HepG2 (cell line): ENCODE measurements around the gene ALB. TPM values are rescaled to one million over a fixed set of nuclear protein-coding genes. Genes with fewer than 3 reads are reported as not detected.

ENCODE experiments used
- ARID2 ChIP-seq: sonication (generic); formaldehyde crosslinking; IDR thresholded peaks from 2 replicates; pipeline ENCODE4 v1.8.1; 2022; ENCODE audit warnings: mild to moderate bottlenecking, missing genetic modification reagents, borderline replicate concordance
- CENPX ChIP-seq: sonication (generic); formaldehyde crosslinking; IDR thresholded peaks from 2 replicates; pipeline ENCODE4 v1.9.0; 2021; ENCODE audit warnings: mild to moderate bottlenecking, missing genetic modification reagents, moderate library complexity
- DNMT3B ChIP-seq: conservative IDR thresholded peaks from 2 replicates; pipeline ENCODE4 v1.6.1; 2016; ENCODE audit warnings: missing biosample characterization, control low read depth
- FOXP1 ChIP-seq, 2 experiments: fragments of 450-650 bp in 1 of 2; IDR thresholded peaks; 2 replicates each; pipeline ENCODE4 v1.6.1; 2017 to 2018; ENCODE audit warnings: antibody characterized with exemption in 1 of 2
- MTA3 ChIP-seq: sonication (generic); formaldehyde crosslinking; IDR thresholded peaks from 2 replicates; pipeline ENCODE4 v1.4.0; 2020; ENCODE audit warnings: missing genetic modification reagents
- NFRKB ChIP-seq: fragments of 450-650 bp; IDR thresholded peaks from 2 replicates; pipeline ENCODE4 v1.6.1; 2017
- PHF21A ChIP-seq: sonication (generic); formaldehyde crosslinking; IDR thresholded peaks from 2 replicates; pipeline ENCODE4 v1.5.0; 2020; ENCODE audit warnings: mild to moderate bottlenecking, missing genetic modification reagents
- SIN3B ChIP-seq: fragments of 150-350 bp; IDR thresholded peaks from 2 replicates; pipeline ENCODE4 v1.6.1; 2014; ENCODE audit warnings: low read length
- SYNCRIP ChIP-seq: fragments of 200-400 bp; formaldehyde crosslinking; IDR thresholded peaks from 2 replicates; pipeline ENCODE4 v1.6.1; 2018; ENCODE audit warnings: mild to moderate bottlenecking, low read depth, low read length; ENCODE audit not compliant: insufficient read depth
- ZNF136 ChIP-seq: sonication (generic); formaldehyde crosslinking; IDR thresholded peaks from 2 replicates; pipeline ENCODE4 v1.8.1; 2022; ENCODE audit warnings: low read depth, mild to moderate bottlenecking, moderate library complexity, missing genetic modification reagents
- ZNF234 ChIP-seq: sonication (generic); formaldehyde crosslinking; conservative IDR thresholded peaks from 2 replicates; pipeline ENCODE4 v1.5.1; 2020; ENCODE audit warnings: mild to moderate bottlenecking, missing genetic modification reagents
- ZNF274 ChIP-seq: sonication (generic); formaldehyde crosslinking; IDR thresholded peaks from 2 replicates; pipeline ENCODE4 v1.5.1; 2020; ENCODE audit warnings: mild to moderate bottlenecking, missing genetic modification reagents
- ZNF484 ChIP-seq: sonication (generic); formaldehyde crosslinking; IDR thresholded peaks from 2 replicates; pipeline ENCODE4 v1.5.1; 2020; ENCODE audit warnings: mild to moderate bottlenecking, low read depth, missing genetic modification reagents, borderline replicate concordance
- ZNF550 ChIP-seq: sonication (generic); formaldehyde crosslinking; IDR thresholded peaks from 2 replicates; pipeline ENCODE4 v1.4.0; 2020; ENCODE audit warnings: mild to moderate bottlenecking, missing genetic modification reagents, borderline replicate concordance
- ZNF552 ChIP-seq: sonication (generic); formaldehyde crosslinking; IDR thresholded peaks from 2 replicates; pipeline ENCODE4 v1.9.0; 2022; ENCODE audit warnings: missing genetic modification reagents, mild to moderate bottlenecking, borderline replicate concordance
- ZNF720 ChIP-seq: sonication (generic); formaldehyde crosslinking; IDR thresholded peaks from 2 replicates; pipeline ENCODE4 v1.4.0; 2020; ENCODE audit warnings: missing genetic modification reagents
- ZNF777 ChIP-seq: sonication (generic); formaldehyde crosslinking; IDR thresholded peaks from 2 replicates; pipeline ENCODE4 v1.4.0; 2020; ENCODE audit warnings: missing genetic modification reagents
- polyA plus RNA-seq, 8 experiments: library from polyadenylated mRNA; depleted of rRNA in 3 of 8; stranded (reverse) in 7 of 8; unstranded in 1 of 8; fragments of >200 nt; fragmentation: Illumina TruSeq in 4 of 8; extraction: Trizol in 4 of 8; gene quantifications; 2 replicates each; pipeline versions ENCODE4 v1.2.1 to v1.2.3, GENCODE V29; 2011 to 2016; ENCODE audit warnings: low read depth in 4 of 8, missing spikeins in 1 of 8, mixed read lengths in 1 of 8; ENCODE audit not compliant: insufficient read depth in 1 of 8
- total RNA-seq, 5 experiments: library from RNA; depleted of rRNA; stranded (reverse); fragments of >200 nt; fragmentation: Illumina TruSeq; extraction: Trizol; gene quantifications; 2 replicates each; pipeline ENCODE4 v1.2.3, GENCODE V29; 2016; ENCODE audit warnings: low read depth in 1 of 5
- TF ChIP-seq, protein P1 (sequence below): sonication (generic); formaldehyde crosslinking; IDR thresholded peaks from 2 replicates; pipeline ENCODE4 v1.4.0; 2020; ENCODE audit warnings: mild to moderate bottlenecking, missing genetic modification reagents
- TF ChIP-seq, protein P2 (sequence below), 2 experiments: sonication (generic) in 1 of 2; formaldehyde crosslinking in 1 of 2; IDR thresholded peaks; 2 replicates each; pipeline versions ENCODE4 v1.5.1 to v1.6.1; 2011 to 2020; ENCODE audit warnings: borderline replicate concordance in 1 of 2, low read depth in 1 of 2, low read length in 1 of 2, mild to moderate bottlenecking in 1 of 2, missing genetic modification reagents in 1 of 2, moderate library complexity in 1 of 2
- TF ChIP-seq, protein P3 (sequence below): sonication (generic); formaldehyde crosslinking; IDR thresholded peaks from 2 replicates; pipeline ENCODE4 v1.5.0; 2020; ENCODE audit warnings: mild to moderate bottlenecking, missing genetic modification reagents
- TF ChIP-seq, protein P4 (sequence below): sonication (generic); formaldehyde crosslinking; conservative IDR thresholded peaks from 2 replicates; pipeline ENCODE4 v1.4.0; 2020; ENCODE audit warnings: missing genetic modification reagents
- TF ChIP-seq, protein P5 (sequence below), 2 experiments: fragments of 450-650 bp in 1 of 2; sonication (generic) in 1 of 2; formaldehyde crosslinking; IDR thresholded peaks; 2 replicates each; pipeline versions ENCODE4 v1.5.0 to v1.8.0; 2020 to 2022; ENCODE audit warnings: mild to moderate bottlenecking in 1 of 2, missing genetic modification reagents in 1 of 2

Gene ALB
- total and polyA plus RNA-seq, 2 of the 13 experiments (the other 11 are each of a cell fraction or from before 2014, with no cell fraction given), result 22,259 to 22,625 TPM

DNA sequence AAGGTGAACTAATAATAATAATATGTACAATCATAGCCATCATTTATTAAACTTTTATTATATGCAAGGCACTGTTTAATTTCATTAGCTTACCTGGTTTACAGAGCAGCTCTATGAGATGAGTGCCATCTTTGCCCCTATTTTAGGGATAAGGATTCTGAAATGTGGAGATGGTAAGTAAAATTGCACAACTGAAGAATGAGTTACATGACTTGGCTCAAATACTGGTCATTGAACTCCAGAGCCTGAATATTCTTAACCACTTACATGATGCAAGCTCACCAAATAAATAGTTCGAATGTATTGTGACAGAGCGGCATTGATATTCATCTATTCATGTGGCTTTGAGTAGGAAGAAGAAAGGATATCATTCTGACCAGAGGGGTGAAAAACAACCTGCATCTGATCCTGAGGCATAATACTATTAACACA lies 11.7 kb downstream of the ALB start (continued):
- TF ChIP-seq FOXP1 (IDR thresholded peaks at IDR 0.05) (no peak), FOXP1 (CRISPR knock-in tag; IDR thresholded peaks at IDR 0.05) (peak; percentile 18; the same call in 1 of the 2 replicates), CENPX (CRISPR knock-in tag) (no peak), ZNF274 (CRISPR knock-in tag) (no peak), ZNF550 (CRISPR knock-in tag) (no peak), ZNF484 (CRISPR knock-in tag) (no peak), ZNF720 (no peak), ZNF234 (CRISPR knock-in tag) (0 out of 2 replicates have a peak, but pooled peaks have one; percentile 59), ZNF552 (CRISPR knock-in tag) (no peak), ZNF777 (CRISPR knock-in tag) (0 out of 2 replicates have a peak, but pooled peaks have one; percentile 14), ARID2 (CRISPR knock-in tag) (no peak), ZNF136 (CRISPR knock-in tag) (no peak), NFRKB (no peak), PHF21A (CRISPR knock-in tag) (no peak), DNMT3B (CRISPR knock-in tag) (no peak), SYNCRIP (no peak), SIN3B (no peak), MTA3 (CRISPR knock-in tag) (no peak)
- TF ChIP-seq, protein P1, sequence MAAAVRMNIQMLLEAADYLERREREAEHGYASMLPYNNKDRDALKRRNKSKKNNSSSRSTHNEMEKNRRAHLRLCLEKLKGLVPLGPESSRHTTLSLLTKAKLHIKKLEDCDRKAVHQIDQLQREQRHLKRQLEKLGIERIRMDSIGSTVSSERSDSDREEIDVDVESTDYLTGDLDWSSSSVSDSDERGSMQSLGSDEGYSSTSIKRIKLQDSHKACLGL (CRISPR knock-in tag), result no peak
- TF ChIP-seq, protein P2, sequence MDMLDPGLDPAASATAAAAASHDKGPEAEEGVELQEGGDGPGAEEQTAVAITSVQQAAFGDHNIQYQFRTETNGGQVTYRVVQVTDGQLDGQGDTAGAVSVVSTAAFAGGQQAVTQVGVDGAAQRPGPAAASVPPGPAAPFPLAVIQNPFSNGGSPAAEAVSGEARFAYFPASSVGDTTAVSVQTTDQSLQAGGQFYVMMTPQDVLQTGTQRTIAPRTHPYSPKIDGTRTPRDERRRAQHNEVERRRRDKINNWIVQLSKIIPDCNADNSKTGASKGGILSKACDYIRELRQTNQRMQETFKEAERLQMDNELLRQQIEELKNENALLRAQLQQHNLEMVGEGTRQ (IDR thresholded peaks at IDR 0.05; ENCODE audit: low read depth, low read length), result no peak
- TF ChIP-seq, protein P2 (CRISPR knock-in tag; IDR thresholded peaks at IDR 0.05; ENCODE audit: borderline replicate concordance), result no peak
- TF ChIP-seq, protein P3, sequence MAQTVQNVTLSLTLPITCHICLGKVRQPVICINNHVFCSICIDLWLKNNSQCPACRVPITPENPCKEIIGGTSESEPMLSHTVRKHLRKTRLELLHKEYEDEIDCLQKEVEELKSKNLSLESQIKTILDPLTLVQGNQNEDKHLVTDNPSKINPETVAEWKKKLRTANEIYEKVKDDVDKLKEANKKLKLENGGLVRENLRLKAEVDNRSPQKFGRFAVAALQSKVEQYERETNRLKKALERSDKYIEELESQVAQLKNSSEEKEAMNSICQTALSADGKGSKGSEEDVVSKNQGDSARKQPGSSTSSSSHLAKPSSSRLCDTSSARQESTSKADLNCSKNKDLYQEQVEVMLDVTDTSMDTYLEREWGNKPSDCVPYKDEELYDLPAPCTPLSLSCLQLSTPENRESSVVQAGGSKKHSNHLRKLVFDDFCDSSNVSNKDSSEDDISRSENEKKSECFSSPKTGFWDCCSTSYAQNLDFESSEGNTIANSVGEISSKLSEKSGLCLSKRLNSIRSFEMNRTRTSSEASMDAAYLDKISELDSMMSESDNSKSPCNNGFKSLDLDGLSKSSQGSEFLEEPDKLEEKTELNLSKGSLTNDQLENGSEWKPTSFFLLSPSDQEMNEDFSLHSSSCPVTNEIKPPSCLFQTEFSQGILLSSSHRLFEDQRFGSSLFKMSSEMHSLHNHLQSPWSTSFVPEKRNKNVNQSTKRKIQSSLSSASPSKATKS (CRISPR knock-in tag), result no peak
- TF ChIP-seq, protein P4, sequence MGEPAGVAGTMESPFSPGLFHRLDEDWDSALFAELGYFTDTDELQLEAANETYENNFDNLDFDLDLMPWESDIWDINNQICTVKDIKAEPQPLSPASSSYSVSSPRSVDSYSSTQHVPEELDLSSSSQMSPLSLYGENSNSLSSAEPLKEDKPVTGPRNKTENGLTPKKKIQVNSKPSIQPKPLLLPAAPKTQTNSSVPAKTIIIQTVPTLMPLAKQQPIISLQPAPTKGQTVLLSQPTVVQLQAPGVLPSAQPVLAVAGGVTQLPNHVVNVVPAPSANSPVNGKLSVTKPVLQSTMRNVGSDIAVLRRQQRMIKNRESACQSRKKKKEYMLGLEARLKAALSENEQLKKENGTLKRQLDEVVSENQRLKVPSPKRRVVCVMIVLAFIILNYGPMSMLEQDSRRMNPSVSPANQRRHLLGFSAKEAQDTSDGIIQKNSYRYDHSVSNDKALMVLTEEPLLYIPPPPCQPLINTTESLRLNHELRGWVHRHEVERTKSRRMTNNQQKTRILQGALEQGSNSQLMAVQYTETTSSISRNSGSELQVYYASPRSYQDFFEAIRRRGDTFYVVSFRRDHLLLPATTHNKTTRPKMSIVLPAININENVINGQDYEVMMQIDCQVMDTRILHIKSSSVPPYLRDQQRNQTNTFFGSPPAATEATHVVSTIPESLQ, result no peak
- TF ChIP-seq, protein P5, sequence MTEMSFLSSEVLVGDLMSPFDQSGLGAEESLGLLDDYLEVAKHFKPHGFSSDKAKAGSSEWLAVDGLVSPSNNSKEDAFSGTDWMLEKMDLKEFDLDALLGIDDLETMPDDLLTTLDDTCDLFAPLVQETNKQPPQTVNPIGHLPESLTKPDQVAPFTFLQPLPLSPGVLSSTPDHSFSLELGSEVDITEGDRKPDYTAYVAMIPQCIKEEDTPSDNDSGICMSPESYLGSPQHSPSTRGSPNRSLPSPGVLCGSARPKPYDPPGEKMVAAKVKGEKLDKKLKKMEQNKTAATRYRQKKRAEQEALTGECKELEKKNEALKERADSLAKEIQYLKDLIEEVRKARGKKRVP (CRISPR knock-in tag; IDR thresholded peaks at IDR 0.05), result peak in 1 of 2 experiments; percentile 94; a peak in 2 of 4 replicates
